Smooth muscle cell (in vitro differentiated cells): ENCODE measurements around the gene MS4A6A. TPM values are rescaled to one million over a fixed set of nuclear protein-coding genes. Genes with fewer than 3 reads are reported as not detected.

ENCODE experiments used
- DNase-seq: peaks from one replicate; lab custom pipeline; 2025; ENCODE audit not compliant: unreplicated experiment; lab: John Stamatoyannopoulos, UW
- H2AFZ ChIP-seq: fragments of 200-600 bp; sonication (generic); 2 replicates; pipeline ENCODE4 v1.6.0; 2016; ENCODE audit warnings: antibody characterized with exemption, low read depth, mild to moderate bottlenecking
- H3F3A ChIP-seq: fragments of 200-600 bp; sonication (generic); 2 replicates; pipeline ENCODE4 v1.6.0; 2017; ENCODE audit warnings: antibody characterized with exemption, low read depth
- H3K27ac ChIP-seq: fragments of 200-600 bp; sonication (generic); 2 replicates; pipeline ENCODE4 v1.5.1; 2016; ENCODE audit warnings: low read depth, mild to moderate bottlenecking
- H3K27me3 ChIP-seq: fragments of 200-600 bp; sonication (generic); 2 replicates; pipeline ENCODE4 v1.6.1; 2016; ENCODE audit warnings: low read depth, mild to moderate bottlenecking
- H3K36me3 ChIP-seq: fragments of 200-600 bp; sonication (generic); 2 replicates; pipeline ENCODE4 v1.5.1; 2016; ENCODE audit warnings: low read depth
- H3K4me1 ChIP-seq: fragments of 200-600 bp; sonication (generic); 2 replicates; pipeline ENCODE4 v1.5.1; 2016; ENCODE audit warnings: low read depth
- H3K4me2 ChIP-seq: fragments of 200-600 bp; sonication (generic); 2 replicates; pipeline ENCODE4 v1.6.0; 2016; ENCODE audit warnings: mild to moderate bottlenecking
- H3K4me3 ChIP-seq: fragments of 200-600 bp; sonication (generic); 2 replicates; pipeline ENCODE4 v1.5.1; 2016; ENCODE audit warnings: mild to moderate bottlenecking
- H3K79me2 ChIP-seq: fragments of 200-600 bp; sonication (generic); 2 replicates; pipeline ENCODE4 v1.6.0; 2016; ENCODE audit warnings: low read depth, mild to moderate bottlenecking
- H3K9ac ChIP-seq: fragments of 200-600 bp; sonication (generic); 2 replicates; pipeline ENCODE4 v1.6.0; 2016; ENCODE audit warnings: low read depth
- H3K9me3 ChIP-seq: fragments of 200-600 bp; sonication (generic); replicated peaks from 2 replicates; pipeline ENCODE4 v1.5.1; 2016; ENCODE audit warnings: low read depth
- H4K20me1 ChIP-seq: fragments of 200-600 bp; sonication (generic); 2 replicates; pipeline ENCODE4 v1.6.0; 2016; ENCODE audit warnings: low read depth
- CTCF ChIP-seq: fragments of 200-600 bp; sonication (generic); IDR thresholded peaks from 2 replicates; pipeline ENCODE4 v1.5.1; 2017; ENCODE audit warnings: borderline replicate concordance, mild to moderate bottlenecking, antibody characterized with exemption; ENCODE audit not compliant: insufficient read depth, poor library complexity, severe bottlenecking
- WGBS: methylation state at CpG from one replicate; pipeline ENCODE4 v1.1.7; 2016; ENCODE audit warnings: low lambda C conversion rate; 5-methylcytosine and 5-hydroxymethylcytosine counted together
- polyA plus RNA-seq: library from polyadenylated mRNA; unstranded; fragments of >200 nt; fragmentation: Nextera tagmentation; extraction: Ambion mirVana; gene quantifications from 2 replicates; pipeline ENCODE4 v1.2.1, GENCODE V29; 2016
- total RNA-seq: library from RNA; depleted of rRNA; stranded (reverse); fragments of >200 nt; gene quantifications from 2 replicates; pipeline ENCODE4 v1.2.3, GENCODE V29; 2014

Gene MS4A6A
- total and polyA plus RNA-seq, 2 experiments from 2014 or later: not detected

- H3K4me3 ChIP-seq: no peak overlapping the region
- H3K36me3 ChIP-seq: no peaks in the 10 kb centered on the region
- DNase-seq: no peak
- no peak overlapping the region for H2AFZ ChIP-seq
- no peak overlapping the region for H3K27ac ChIP-seq
- H3K27me3 ChIP-seq: no peaks in the 10 kb centered on the region
- no peaks in the 10 kb centered on the region for H3F3A ChIP-seq
- no peaks in the 10 kb centered on the region for H3K79me2 ChIP-seq
- H4K20me1 ChIP-seq: no peaks in the 10 kb centered on the region
- no peak for TF ChIP-seq CTCF
- no peaks in the 10 kb centered on the region for H3K9me3 ChIP-seq
- H3K9ac ChIP-seq: no peak overlapping the region
- H3K4me2 ChIP-seq: no peak overlapping the region
- WGBS: 73% methylated on average over 2 of the region's 2 CpGs
- no peaks in the 10 kb centered on the region for H3K4me1 ChIP-seq
Observed at GRCh38 chr11:60128376-60128775, 54.5 kb downstream of the MS4A6A start.

GRCh38 chr11:60127311-60127811 lies 55.5 kb downstream of the MS4A6A start:
- no peak overlapping the region for H2AFZ ChIP-seq
- H3K4me3 ChIP-seq: no peak overlapping the region
- no peaks in the 10 kb centered on the region for H3K9me3 ChIP-seq
- no peaks in the 10 kb centered on the region for H3F3A ChIP-seq
- H3K4me2 ChIP-seq: no peak overlapping the region
- no peak for TF ChIP-seq CTCF
- H3K27ac ChIP-seq: peak overlapping the region; percentile 49
- H4K20me1 ChIP-seq: no peaks in the 10 kb centered on the region
- H3K27me3 ChIP-seq: no peaks in the 10 kb centered on the region
- H3K4me1 ChIP-seq: no peaks in the 10 kb centered on the region
- no peaks in the 10 kb centered on the region for H3K79me2 ChIP-seq
- DNase-seq: no peak
- H3K36me3 ChIP-seq: no peaks in the 10 kb centered on the region
- no peak overlapping the region for H3K9ac ChIP-seq
- WGBS: 55% methylated on average over 3 of the region's 3 CpGs

- H3K9me3 ChIP-seq: no peaks in the 10 kb centered on the region
- H3K27me3 ChIP-seq: no peaks in the 10 kb centered on the region
- H3K79me2 ChIP-seq: no peaks in the 10 kb centered on the region
- no peak overlapping the region for H3K9ac ChIP-seq
- no peak overlapping the region for H3K4me2 ChIP-seq
- no peaks in the 10 kb centered on the region for H4K20me1 ChIP-seq
- no peaks in the 10 kb centered on the region for H3F3A ChIP-seq
- H2AFZ ChIP-seq: no peak overlapping the region
- H3K4me1 ChIP-seq: no peaks in the 10 kb centered on the region
- TF ChIP-seq CTCF: no peak
- H3K36me3 ChIP-seq: no peaks in the 10 kb centered on the region
- H3K4me3 ChIP-seq: no peak overlapping the region
- DNase-seq: no peak
- no peak overlapping the region for H3K27ac ChIP-seq
Observed at GRCh38 chr11:60125956-60126585, 56.8 kb downstream of the MS4A6A start.

GRCh38 chr11:60124802-60125432 lies 58.0 kb downstream of the MS4A6A start:
- Histone ChIP-seq H3K9me3 (no peaks in the 10 kb centered on the region), H3K79me2 (no peaks in the 10 kb centered on the region), H3K9ac (no peak overlapping the region), H3K36me3 (no peaks in the 10 kb centered on the region), H2AFZ (no peak overlapping the region), H3K4me2 (no peak overlapping the region), H3K27me3 (no peaks in the 10 kb centered on the region), H3K27ac (no peak overlapping the region), H3K4me1 (no peaks in the 10 kb centered on the region), H3K4me3 (no peak overlapping the region), H3F3A (no peaks in the 10 kb centered on the region), H4K20me1 (no peaks in the 10 kb centered on the region)
- no peak for TF ChIP-seq CTCF
- no peak for DNase-seq
- WGBS: 63% methylated on average over 11 of the region's 11 CpGs
